Measurements from ENCODE around the gene TTYH1.

TTYH1 gene

GRCh38 chr19:54485851-54486250 lies 70.6 kb downstream of the TTYH1 start:
- no peak for DNase-seq

All from stimulated activated CD4-positive, alpha-beta T cell treated with anti-CD3 and anti-CD28 coated beads, Interleukin-2, amount 100 ng/mL, for 24 hours (primary cell).